ENCODE data around the gene PRKCB.
"Not testable (repeated sequence)": the region's sequence is repeated elsewhere in the genome, so short reads cannot be mapped to it uniquely, and the experiment has no call there.

The PRKCB gene

GRCh38 chr16:24221219-24221618, 385.4 kb downstream of the PRKCB start:
- Mint-ChIP-seq H3K4me3 (no peak overlapping the region), H3K9me3 (no peaks in the 10 kb centered on the region), H3K36me3 (ENCODE audit: low read depth) (no peaks in the 10 kb centered on the region), H3K4me1 (no peaks in the 10 kb centered on the region), H3K27ac (no peak overlapping the region), H3K27me3 (ENCODE audit: low read depth, poor library complexity) (peaks cover 19% of the 10 kb centered on the region)
- TF ChIP-seq CTCF (IDR thresholded peaks at IDR 0.05): no peak
- no peak for DNase-seq

GRCh38 chr16:24228514-24228913, 392.7 kb downstream of the PRKCB start:
- Mint-ChIP-seq H3K9me3 (no peaks in the 10 kb centered on the region), H3K27me3 (ENCODE audit: low read depth, poor library complexity) (peaks cover 4% of the 10 kb centered on the region)
- DNase-seq: no peak

GRCh38 chr16:24232936-24233335, 397.2 kb downstream of the PRKCB start:
- TF ChIP-seq CTCF (IDR thresholded peaks at IDR 0.05): no peak
- no peaks in the 10 kb centered on the region for H3K36me3 Mint-ChIP-seq (ENCODE audit: low read depth)
- H3K27ac Mint-ChIP-seq: no peak overlapping the region

More at GRCh38 chr16:24228514-24228913, 392.7 kb downstream of the PRKCB start:
- no peak for TF ChIP-seq CTCF (IDR thresholded peaks at IDR 0.05)
- Mint-ChIP-seq H3K36me3 (ENCODE audit: low read depth) (no peaks in the 10 kb centered on the region), H3K27ac (no peak overlapping the region), H3K4me1 (no peaks in the 10 kb centered on the region), H3K4me3 (no peak overlapping the region)

GRCh38 chr16:24234737-24235136, 399.0 kb downstream of the PRKCB start:
- Mint-ChIP-seq H3K36me3 (ENCODE audit: low read depth) (no peaks in the 10 kb centered on the region), H3K4me3 (no peak overlapping the region), H3K27me3 (ENCODE audit: low read depth, poor library complexity) (peaks cover 3% of the 10 kb centered on the region), H3K9me3 (peaks cover 14% of the 10 kb centered on the region), H3K27ac (no peak overlapping the region), H3K4me1 (no peaks in the 10 kb centered on the region)
- TF ChIP-seq CTCF (IDR thresholded peaks at IDR 0.05): no peak
- DNase-seq: no peak

More at GRCh38 chr16:24232936-24233335, 397.2 kb downstream of the PRKCB start:
- no peak for DNase-seq
- Mint-ChIP-seq H3K27me3 (ENCODE audit: low read depth, poor library complexity) (peaks cover 3% of the 10 kb centered on the region), H3K9me3 (peaks cover 4% of the 10 kb centered on the region), H3K4me1 (no peaks in the 10 kb centered on the region), H3K4me3 (no peak overlapping the region)

- no peak for TF ChIP-seq CTCF (IDR thresholded peaks at IDR 0.05)
- no peaks in the 10 kb centered on the region for H3K4me1 Mint-ChIP-seq
Observed at GRCh38 chr16:24235806-24236205, 400.0 kb downstream of the PRKCB start.

GRCh38 chr16:24238846-24239245, 403.1 kb downstream of the PRKCB start:
- H3K36me3 Mint-ChIP-seq (ENCODE audit: low read depth); H3K4me3 Mint-ChIP-seq; H3K27ac Mint-ChIP-seq; H3K4me1 Mint-ChIP-seq; DNase-seq: not testable (repeated sequence)
- H3K27me3 Mint-ChIP-seq (ENCODE audit: low read depth, poor library complexity): peaks cover 15% of the 10 kb centered on the region
- peaks cover 14% of the 10 kb centered on the region for H3K9me3 Mint-ChIP-seq

More at GRCh38 chr16:24235806-24236205, 400.0 kb downstream of the PRKCB start:
- Mint-ChIP-seq H3K4me3 (no peak overlapping the region), H3K27ac (no peak overlapping the region), H3K36me3 (ENCODE audit: low read depth) (no peaks in the 10 kb centered on the region), H3K9me3 (peaks cover 14% of the 10 kb centered on the region), H3K27me3 (ENCODE audit: low read depth, poor library complexity) (peaks cover 3% of the 10 kb centered on the region)
- DNase-seq: no peak
